ENCODE measurements around the gene ARHGAP18. TPM values are rescaled to one million over a fixed set of nuclear protein-coding genes. Genes with fewer than 3 reads are reported as not detected.

Gene ARHGAP18
- total RNA-seq, 4 donors from 2014 or later, result 5.1 to 12.7 (median 7.7) TPM

GRCh38 chr6:129590408-129591022 lies 119.5 kb downstream of the ARHGAP18 start:
- intact Hi-C loops (cut with DNase I; ENCODE audit: low total_unique reads), result loop anchor here (10.0 kb wide), 1 partner anchor 424 kb away; the partner anchor contains the start of gene L3MBTL3
- WGBS, 2 donors, result 84% methylated on average over 4 of the region's 4 CpGs
- TF ChIP-seq CTCF (IDR thresholded peaks at IDR 0.05), result no peak
- TF ChIP-seq POLR2A (IDR thresholded peaks at IDR 0.05), result no peak
- no peak overlapping the region for H3K4me3 ChIP-seq (ENCODE audit: low read depth, poor library complexity, severe bottlenecking)
- no peak for DNase-seq (ENCODE audit: low spot score in 2 of 2)

- no peak overlapping the region for H3K4me3 ChIP-seq (ENCODE audit: low read depth, poor library complexity, severe bottlenecking)
- WGBS, 2 donors, result 96 to 100% methylated on average over 2 of the region's 2 CpGs
- intact Hi-C loops (cut with DNase I; ENCODE audit: low total_unique reads), result no loop called here
- DNase-seq (ENCODE audit: low spot score in 2 of 2), result no peak
- TF ChIP-seq CTCF (IDR thresholded peaks at IDR 0.05) (no peak), POLR2A (IDR thresholded peaks at IDR 0.05) (no peak)
Observed at GRCh38 chr6:129586815-129587214, 123.2 kb downstream of the ARHGAP18 start.

DNA sequence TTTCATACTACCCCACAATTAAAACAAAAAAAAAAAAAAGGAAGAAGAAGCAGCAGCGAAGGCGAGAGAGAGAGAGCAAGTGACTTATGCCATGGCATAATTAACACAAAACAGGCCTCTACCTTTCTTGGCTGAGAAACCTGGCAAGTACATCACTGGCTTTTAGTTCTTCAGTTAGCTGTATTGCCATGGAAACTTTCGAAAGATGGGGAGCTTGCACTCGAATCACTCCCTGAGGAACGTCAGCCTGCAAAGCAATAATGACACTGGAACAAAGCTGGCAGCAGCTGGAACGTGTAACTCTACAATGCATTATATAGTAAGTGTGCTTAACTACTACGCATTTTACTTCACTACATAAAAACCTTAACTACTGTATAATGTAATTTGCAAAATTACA lies 126.1 kb downstream of the ARHGAP18 start:
- no peak overlapping the region for H3K4me3 ChIP-seq (ENCODE audit: low read depth, poor library complexity, severe bottlenecking)
- intact Hi-C loops (cut with DNase I; ENCODE audit: low total_unique reads), result loop anchor here (5.0 kb wide), 1 partner anchor 87 kb away; no protein-coding TSS in a partner anchor
- no peak for DNase-seq (ENCODE audit: low spot score in 2 of 2)
- TF ChIP-seq POLR2A (IDR thresholded peaks at IDR 0.05) (no peak), CTCF (IDR thresholded peaks at IDR 0.05) (no peak)
- 76 to 84% methylated on average over 7 of the region's 7 CpGs for WGBS, 2 donors

- no peak for DNase-seq (ENCODE audit: low spot score in 2 of 2)
- intact Hi-C loops (cut with DNase I; ENCODE audit: low total_unique reads), result no loop called here
- WGBS, 2 donors, result 73 to 93% methylated on average over 1 of the region's 1 CpG
- H3K4me3 ChIP-seq (ENCODE audit: low read depth, poor library complexity, severe bottlenecking), result no peak overlapping the region
- no peak for TF ChIP-seq CTCF (IDR thresholded peaks at IDR 0.05)
- TF ChIP-seq POLR2A (IDR thresholded peaks at IDR 0.05), result no peak
Observed at GRCh38 chr6:129578315-129578714, 131.7 kb downstream of the ARHGAP18 start.

GRCh38 chr6:129577691-129578090 lies 132.3 kb downstream of the ARHGAP18 start:
- no peak for TF ChIP-seq POLR2A (IDR thresholded peaks at IDR 0.05)
- no peak for TF ChIP-seq CTCF (IDR thresholded peaks at IDR 0.05)
- no peak overlapping the region for H3K4me3 ChIP-seq (ENCODE audit: low read depth, poor library complexity, severe bottlenecking)
- intact Hi-C loops (cut with DNase I; ENCODE audit: low total_unique reads), result no loop called here
- whole genome bisulfite sequencing, 2 donors, result 75 to 76% methylated on average over 3 of the region's 3 CpGs
- DNase-seq (ENCODE audit: low spot score in 2 of 2), result no peak

- DNase-seq (ENCODE audit: low spot score in 2 of 2), result no peak
- WGBS, 2 donors, result 80 to 83% methylated on average over 4 of the region's 4 CpGs
- intact Hi-C loops (cut with DNase I; ENCODE audit: low total_unique reads), result no loop called here
- TF ChIP-seq CTCF (IDR thresholded peaks at IDR 0.05), result no peak
- no peak overlapping the region for H3K4me3 ChIP-seq (ENCODE audit: low read depth, poor library complexity, severe bottlenecking)
Observed at GRCh38 chr6:129576456-129576855, 133.5 kb downstream of the ARHGAP18 start.

Data from lower leg skin (tissue), 4 donors.